C4-2B (cell line): Measurements from ENCODE around the gene KIAA1549.

Experiments used
- ZFX ChIP-seq: fragments of 450-650 bp; IDR thresholded peaks from 2 replicates; pipeline ENCODE4 v1.6.1; 2017
- TF ChIP-seq, protein P1 (sequence below): fragments of 450-650 bp; conservative IDR thresholded peaks from 2 replicates; pipeline ENCODE4 v1.5.1; 2017; ENCODE audit warnings: mild to moderate bottlenecking

- TF ChIP-seq, protein P1, sequence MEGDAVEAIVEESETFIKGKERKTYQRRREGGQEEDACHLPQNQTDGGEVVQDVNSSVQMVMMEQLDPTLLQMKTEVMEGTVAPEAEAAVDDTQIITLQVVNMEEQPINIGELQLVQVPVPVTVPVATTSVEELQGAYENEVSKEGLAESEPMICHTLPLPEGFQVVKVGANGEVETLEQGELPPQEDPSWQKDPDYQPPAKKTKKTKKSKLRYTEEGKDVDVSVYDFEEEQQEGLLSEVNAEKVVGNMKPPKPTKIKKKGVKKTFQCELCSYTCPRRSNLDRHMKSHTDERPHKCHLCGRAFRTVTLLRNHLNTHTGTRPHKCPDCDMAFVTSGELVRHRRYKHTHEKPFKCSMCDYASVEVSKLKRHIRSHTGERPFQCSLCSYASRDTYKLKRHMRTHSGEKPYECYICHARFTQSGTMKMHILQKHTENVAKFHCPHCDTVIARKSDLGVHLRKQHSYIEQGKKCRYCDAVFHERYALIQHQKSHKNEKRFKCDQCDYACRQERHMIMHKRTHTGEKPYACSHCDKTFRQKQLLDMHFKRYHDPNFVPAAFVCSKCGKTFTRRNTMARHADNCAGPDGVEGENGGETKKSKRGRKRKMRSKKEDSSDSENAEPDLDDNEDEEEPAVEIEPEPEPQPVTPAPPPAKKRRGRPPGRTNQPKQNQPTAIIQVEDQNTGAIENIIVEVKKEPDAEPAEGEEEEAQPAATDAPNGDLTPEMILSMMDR = no peak
- no peak for TF ChIP-seq ZFX
Observed at GRCh38 chr7:138982204-138982623, 1.0 kb upstream of the KIAA1549 start.
